Measurements from ENCODE around the gene WWOX.

Gene WWOX

GRCh38 chr16:78895681-78896080, 796.2 kb downstream of the WWOX start:
- no peak for DNase-seq

- DNase-seq = peak in 1 of 2 experiments; percentile 5
Observed at GRCh38 chr16:78896280-78896679, 796.8 kb downstream of the WWOX start.

- no peak for DNase-seq
Observed at GRCh38 chr16:78897299-78897698, 797.8 kb downstream of the WWOX start.

- DNase-seq = no peak
Observed at GRCh38 chr16:78900044-78900811, 800.8 kb downstream of the WWOX start.

DNA sequence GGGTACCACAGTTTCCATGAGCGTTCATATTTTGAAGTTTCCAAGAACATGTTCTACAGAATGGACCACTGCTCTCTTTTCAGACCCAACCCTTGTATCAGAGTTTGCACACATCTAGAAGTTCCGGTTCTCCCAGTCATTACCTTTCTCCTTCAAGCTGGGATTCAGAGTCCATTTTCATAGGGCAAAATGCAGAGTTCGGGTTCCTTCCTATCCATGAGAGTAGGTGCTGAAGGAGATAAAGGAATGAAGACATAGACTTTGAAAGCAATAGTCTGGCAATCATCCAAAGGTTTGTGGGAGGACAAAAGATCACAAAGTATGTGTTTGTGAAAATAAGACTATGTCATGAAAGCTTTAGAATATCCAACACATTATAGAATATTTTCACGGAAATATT, 801.5 kb downstream of the WWOX start:
- DNase-seq = no peak

DNA sequence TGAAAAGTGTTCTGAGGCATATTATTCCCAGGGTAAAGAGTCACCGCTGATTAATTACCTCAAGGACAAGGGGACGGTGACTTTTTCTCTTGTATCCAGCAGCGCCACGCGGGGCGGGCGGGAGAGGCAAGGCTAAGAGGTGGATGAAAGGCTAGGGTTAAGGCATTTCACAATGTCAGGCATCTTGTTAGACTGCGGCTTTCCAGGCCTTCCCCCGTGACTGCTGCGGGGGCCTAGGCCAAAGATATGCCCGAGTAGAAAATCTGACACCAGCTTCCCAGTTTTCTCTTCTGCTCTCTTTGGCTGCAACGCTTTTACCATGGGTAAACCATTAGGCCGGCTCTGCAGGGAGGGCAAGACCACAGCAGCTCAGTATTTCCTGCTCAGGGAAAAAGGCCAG, 802.9 kb downstream of the WWOX start:
- no peak for DNase-seq

DNA sequence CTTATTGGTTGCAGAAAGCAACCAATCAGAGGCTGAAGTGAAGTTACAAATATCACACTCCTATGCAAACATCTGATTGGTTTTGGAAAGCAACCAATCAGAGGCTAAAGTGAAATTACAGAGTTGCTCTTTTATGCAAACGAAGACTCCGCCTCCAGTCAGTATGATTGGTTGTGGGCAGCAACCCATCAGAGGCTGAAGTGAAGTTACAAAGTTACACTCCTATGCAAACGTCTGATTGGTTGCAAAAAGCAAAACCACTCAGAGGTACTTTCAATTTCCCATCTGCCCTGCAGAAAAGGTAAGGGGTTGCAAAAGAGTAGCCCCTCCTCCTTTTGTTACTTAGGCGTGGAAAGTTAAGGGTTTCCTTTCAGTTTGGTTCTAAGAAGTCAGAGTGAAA, 803.8 kb downstream of the WWOX start:
- DNase-seq = no peak

DNA sequence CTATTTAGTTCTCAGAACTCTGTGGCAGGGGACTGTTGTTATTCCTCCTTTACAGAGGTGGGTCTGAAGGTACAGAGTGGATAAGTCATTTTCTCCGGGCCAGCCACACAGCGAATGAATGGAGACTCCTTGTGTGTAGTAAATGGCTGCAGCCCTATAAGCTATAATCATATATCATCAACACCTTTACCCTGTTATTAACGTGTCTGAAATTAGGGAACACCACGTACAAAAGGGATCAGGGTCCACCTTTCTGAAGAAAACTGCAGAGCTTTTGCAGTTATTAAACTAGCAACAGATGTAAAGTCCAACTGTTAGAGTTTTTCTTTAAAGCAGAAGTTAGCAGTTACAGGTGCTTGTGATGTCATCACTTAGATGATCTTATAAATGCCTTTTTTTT, 804.4 kb downstream of the WWOX start:
- no peak for DNase-seq

- DNase-seq = no peak
Observed at GRCh38 chr16:78906135-78906534, 806.7 kb downstream of the WWOX start.

DNA sequence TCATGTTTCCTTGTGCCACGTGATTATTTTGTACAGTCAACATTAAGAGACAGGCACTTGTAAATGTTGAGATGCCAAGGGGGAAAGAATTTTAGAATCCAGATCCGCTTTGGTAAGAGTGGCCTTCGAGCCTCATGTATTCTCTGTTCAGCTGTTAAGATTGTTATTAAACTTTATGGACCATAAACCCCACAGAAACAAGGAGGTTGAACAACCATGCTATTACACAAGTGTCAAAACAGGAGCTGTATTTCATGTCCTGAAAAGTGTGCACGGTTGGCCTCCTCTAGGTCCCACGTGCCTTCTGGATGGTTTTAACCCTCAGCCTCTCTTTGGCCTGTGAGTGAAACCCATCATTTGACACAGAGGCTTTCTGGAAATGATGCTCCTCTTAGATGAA, 809.8 kb downstream of the WWOX start:
- DNase-seq = no peak

DNA sequence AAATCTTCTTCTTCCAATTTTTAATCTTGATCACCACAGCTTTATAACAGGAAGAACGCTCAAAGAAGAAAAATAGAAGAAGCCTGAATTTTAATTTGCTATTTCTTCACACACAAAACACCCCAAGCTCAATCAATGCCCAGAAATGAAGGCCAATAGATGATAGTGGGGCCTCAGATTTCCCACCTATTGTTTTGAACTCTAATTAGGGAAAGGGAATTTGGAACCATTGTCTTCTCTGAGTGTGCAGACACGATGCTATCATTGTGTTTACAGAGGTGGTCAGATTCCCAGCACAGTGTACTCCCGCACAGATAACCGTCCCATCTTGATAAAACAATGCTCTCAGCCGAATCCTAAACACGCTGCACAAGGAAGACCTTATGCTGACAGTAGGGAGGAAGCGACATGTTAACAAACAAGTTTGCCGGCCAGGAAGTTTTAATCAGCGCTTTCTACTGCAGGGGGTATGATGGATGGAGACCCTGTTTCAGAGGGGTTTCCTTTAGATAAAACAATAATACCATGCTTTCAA, 816.4 kb downstream of the WWOX start:
- no peak for DNase-seq

DNA sequence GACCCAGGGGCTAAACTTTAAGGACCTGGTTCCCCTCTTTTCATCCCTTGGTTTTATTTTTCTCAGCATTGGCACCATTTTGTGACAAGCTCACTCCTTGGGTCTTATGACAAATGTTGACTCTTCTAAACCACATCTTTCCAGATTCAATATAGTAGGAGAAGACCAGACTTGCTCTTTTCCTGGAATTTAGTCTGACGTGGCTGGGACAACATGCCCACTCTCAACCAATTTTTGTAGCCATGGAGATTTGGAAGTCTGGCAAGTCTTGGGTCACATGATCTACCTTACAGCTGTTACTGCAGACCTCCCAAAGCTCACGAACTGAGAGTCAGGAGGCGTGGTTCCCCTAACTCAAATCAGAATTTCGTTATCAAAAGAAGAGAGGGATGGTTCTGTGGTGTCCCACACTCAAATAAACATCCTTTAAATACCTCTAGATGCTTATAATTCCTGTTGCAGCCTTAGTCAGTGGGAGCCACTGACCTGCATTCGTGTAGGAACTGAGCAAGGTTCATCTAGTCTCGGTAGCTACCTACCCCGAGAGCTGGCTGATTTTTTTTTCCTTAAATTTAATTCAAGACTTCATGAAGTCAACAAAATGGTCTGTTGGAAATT, 817.6 kb downstream of the WWOX start:
- no peak for DNase-seq

DNA sequence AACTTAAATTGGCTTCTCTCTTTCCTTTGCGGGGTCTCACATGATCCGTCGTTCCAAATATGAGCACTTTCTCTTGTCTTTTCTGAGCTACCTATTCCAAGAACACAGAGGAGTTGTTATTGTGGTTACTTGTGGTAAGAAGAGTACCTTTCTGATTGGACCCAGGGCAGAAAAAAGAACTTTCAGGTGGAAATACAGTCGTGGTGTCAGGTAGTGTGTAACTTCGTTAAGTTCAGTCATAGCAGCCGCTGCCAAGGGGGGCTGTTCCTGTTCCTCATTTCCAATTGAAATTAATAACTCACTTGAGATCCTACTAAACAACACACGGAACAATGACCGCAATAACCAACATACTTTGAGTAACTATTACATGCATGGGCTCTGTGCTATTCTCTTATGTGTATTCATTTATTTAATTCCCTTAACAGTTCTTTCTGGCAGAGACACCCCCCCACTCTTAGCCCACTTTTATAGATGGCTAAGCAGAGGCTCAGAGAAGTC, 819.4 kb downstream of the WWOX start:
- no peak for DNase-seq

DNA sequence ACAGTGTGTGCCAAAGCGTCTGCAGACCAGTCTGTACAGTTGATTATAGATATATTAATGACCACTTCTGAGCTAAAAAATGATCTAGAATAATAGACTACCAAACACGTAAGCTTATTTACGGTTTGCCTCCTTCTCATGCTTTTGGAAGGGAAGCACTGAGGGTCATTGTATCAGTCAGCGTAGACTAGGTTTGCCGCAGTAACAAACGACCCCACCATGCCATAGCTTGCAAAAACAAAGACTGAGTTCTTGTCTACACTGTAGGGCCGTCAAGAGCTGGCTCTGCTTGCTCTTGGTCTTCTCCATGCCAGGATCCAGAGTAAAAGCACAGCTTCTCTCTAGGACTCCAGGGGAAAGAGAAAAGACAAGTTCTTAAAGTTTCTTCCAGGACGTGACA, 820.4 kb downstream of the WWOX start:
- DNase-seq = no peak

GRCh38 chr16:78920621-78921020, 821.2 kb downstream of the WWOX start:
- no peak for DNase-seq

GRCh38 chr16:78925083-78925767, 825.8 kb downstream of the WWOX start:
- DNase-seq = peak in 1 of 2 experiments; percentile 32

GRCh38 chr16:78926723-78927210, 827.3 kb downstream of the WWOX start:
- DNase-seq = no peak

DNA sequence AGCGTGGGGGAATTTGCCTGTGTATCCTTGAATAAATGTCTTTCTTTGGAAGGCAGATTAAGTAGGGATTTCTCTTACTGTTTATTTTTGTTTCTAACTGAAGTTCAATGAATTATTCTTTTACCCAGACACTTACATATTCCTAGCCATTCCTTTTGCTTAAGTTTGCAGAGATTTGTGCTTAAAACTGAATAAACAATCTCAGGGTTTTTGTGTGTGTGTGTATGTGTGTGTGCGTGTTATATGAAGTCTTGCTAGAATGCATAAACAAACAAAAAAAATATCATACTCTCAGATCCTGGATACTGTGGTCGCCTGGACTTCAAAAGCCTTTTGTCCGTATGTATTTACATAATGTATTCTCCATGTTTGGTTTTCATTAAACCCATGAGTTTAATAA, 828.3 kb downstream of the WWOX start:
- DNase-seq = no peak

GRCh38 chr16:78929841-78930240, 830.4 kb downstream of the WWOX start:
- DNase-seq = no peak

- DNase-seq = no peak
Observed at GRCh38 chr16:78930561-78930960, 831.1 kb downstream of the WWOX start.

DNA sequence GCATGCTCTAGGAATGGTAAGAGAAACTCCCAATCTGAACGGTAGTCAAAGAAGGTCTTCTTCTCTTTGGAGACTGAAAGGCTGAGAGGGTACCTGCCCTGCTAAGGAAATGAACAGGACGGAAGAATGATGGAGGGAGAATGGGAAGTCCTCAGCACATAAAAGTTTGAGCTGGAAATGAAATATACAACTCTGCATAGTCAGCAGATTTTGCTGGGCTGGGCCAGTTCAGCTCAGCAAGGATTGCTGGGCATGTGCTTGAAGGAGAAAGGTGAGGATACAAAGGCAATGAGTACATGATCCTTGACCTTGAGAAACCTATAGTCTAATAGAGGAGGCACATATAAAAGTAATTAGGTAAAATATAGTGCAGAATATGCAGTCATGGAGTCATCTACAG, 831.8 kb downstream of the WWOX start:
- no peak for DNase-seq

DNA sequence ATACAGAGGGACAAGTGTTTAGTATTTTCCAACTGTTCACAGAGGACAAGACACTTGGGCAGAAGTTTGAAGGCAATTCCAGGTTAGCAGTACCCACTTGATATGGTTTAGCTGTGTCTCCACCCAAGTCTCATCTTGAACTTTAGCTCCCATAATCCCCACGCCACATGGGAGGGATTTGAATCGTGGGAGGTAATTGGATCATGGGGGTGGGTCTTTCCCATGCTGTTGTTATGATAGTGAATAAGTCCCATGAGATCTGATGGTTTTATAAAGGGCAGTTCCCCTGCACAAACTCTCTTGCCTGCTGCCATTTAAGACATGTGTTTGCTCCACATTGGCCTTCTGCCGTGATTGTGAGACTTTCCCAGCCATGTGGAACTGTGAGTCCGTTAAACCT, 832.2 kb downstream of the WWOX start:
- no peak for DNase-seq

GRCh38 chr16:78932355-78932943, 833.0 kb downstream of the WWOX start:
- no peak for DNase-seq
